ENCODE measurements around the gene CCDC150. TPM values are rescaled to one million over a fixed set of nuclear protein-coding genes. Genes with fewer than 3 reads are reported as not detected.

CCDC150 gene
- total RNA-seq, 1 experiment from 2014 or later: 19.0 TPM

GRCh38 chr2:196712867-196713266, 73.4 kb downstream of the CCDC150 start:
- TF ChIP-seq, protein P1, sequence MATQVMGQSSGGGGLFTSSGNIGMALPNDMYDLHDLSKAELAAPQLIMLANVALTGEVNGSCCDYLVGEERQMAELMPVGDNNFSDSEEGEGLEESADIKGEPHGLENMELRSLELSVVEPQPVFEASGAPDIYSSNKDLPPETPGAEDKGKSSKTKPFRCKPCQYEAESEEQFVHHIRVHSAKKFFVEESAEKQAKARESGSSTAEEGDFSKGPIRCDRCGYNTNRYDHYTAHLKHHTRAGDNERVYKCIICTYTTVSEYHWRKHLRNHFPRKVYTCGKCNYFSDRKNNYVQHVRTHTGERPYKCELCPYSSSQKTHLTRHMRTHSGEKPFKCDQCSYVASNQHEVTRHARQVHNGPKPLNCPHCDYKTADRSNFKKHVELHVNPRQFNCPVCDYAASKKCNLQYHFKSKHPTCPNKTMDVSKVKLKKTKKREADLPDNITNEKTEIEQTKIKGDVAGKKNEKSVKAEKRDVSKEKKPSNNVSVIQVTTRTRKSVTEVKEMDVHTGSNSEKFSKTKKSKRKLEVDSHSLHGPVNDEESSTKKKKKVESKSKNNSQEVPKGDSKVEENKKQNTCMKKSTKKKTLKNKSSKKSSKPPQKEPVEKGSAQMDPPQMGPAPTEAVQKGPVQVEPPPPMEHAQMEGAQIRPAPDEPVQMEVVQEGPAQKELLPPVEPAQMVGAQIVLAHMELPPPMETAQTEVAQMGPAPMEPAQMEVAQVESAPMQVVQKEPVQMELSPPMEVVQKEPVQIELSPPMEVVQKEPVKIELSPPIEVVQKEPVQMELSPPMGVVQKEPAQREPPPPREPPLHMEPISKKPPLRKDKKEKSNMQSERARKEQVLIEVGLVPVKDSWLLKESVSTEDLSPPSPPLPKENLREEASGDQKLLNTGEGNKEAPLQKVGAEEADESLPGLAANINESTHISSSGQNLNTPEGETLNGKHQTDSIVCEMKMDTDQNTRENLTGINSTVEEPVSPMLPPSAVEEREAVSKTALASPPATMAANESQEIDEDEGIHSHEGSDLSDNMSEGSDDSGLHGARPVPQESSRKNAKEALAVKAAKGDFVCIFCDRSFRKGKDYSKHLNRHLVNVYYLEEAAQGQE (IDR thresholded peaks at IDR 0.05; ENCODE audit: insufficient read depth in 1 of 2, low read depth in 2 of 2, low read length in 1 of 2): no peak
- TF ChIP-seq TCF7L2 (IDR thresholded peaks at IDR 0.05; ENCODE audit: low read depth, low read length): no peak
- TF ChIP-seq POLR2AphosphoS5 (IDR thresholded peaks at IDR 0.05; ENCODE audit: low read depth, low read length): no peak
- no peak for TF ChIP-seq CTCF (IDR thresholded peaks at IDR 0.05)
- no peak for TF ChIP-seq SIN3A (IDR thresholded peaks at IDR 0.05; ENCODE audit: borderline replicate concordance, insufficient read depth, low read depth, low read length)
- no peak for DNase-seq (ENCODE audit: low read depth, low spot score)
- intact Hi-C loops (cut with micrococcal nuclease; ENCODE audit: unreplicated experiment) (no loop called here), in situ Hi-C loops (cut with HindIII; ENCODE audit: low pct_unique_long_range_greater_than_20kb, low sequenced_read_pairs) (no loop called here)
- peaks cover 2% of the 10 kb centered on the region; the same call in 1 of the 2 replicates for H3K36me3 ChIP-seq (ENCODE audit: control insufficient read depth, insufficient read depth, low read length)
- no peak overlapping the region for H3K27ac ChIP-seq (ENCODE audit: low read length)
- ChIA-PET CTCF (no interaction called here), POLR2A (no interaction called here)
- no peaks in the 10 kb centered on the region for H3K9me3 ChIP-seq (ENCODE audit: control insufficient read depth, insufficient read depth, low read depth, low read length)
- H3K4me1 ChIP-seq (ENCODE audit: control insufficient read depth, insufficient read depth, low read length): no peaks in the 10 kb centered on the region
- no peaks in the 10 kb centered on the region for H3K27me3 ChIP-seq (ENCODE audit: control insufficient read depth, insufficient read depth, low read length)
- no peak for ATAC-seq
- BruUV-seq (replicated peaks): no TSS peak
- no peak overlapping the region for H3K4me3 ChIP-seq (ENCODE audit: low read depth in 2 of 2, low read length in 2 of 2)

- Histone ChIP-seq H3K4me1 (ENCODE audit: control insufficient read depth, insufficient read depth, low read length) (no peaks in the 10 kb centered on the region), H3K36me3 (ENCODE audit: control insufficient read depth, insufficient read depth, low read length) (no peaks in the 10 kb centered on the region; the same call in 1 of the 2 replicates), H3K27ac (ENCODE audit: low read length) (no peak overlapping the region), H3K9me3 (ENCODE audit: control insufficient read depth, insufficient read depth, low read depth, low read length) (no peaks in the 10 kb centered on the region), H3K27me3 (ENCODE audit: control insufficient read depth, insufficient read depth, low read length) (no peaks in the 10 kb centered on the region), H3K4me3 (ENCODE audit: low read depth in 2 of 2, low read length in 2 of 2) (no peak overlapping the region)
- ChIA-PET CTCF (no interaction called here), POLR2A (no interaction called here)
- BruUV-seq (replicated peaks): no TSS peak
- in situ Hi-C loops (cut with HindIII; ENCODE audit: low pct_unique_long_range_greater_than_20kb, low sequenced_read_pairs) (no loop called here), intact Hi-C loops (cut with micrococcal nuclease; ENCODE audit: unreplicated experiment) (no loop called here)
- TF ChIP-seq POLR2AphosphoS5 (IDR thresholded peaks at IDR 0.05; ENCODE audit: low read depth, low read length) (no peak), TCF7L2 (IDR thresholded peaks at IDR 0.05; ENCODE audit: low read depth, low read length) (no peak), SIN3A (IDR thresholded peaks at IDR 0.05; ENCODE audit: borderline replicate concordance, insufficient read depth, low read depth, low read length) (no peak), CTCF (IDR thresholded peaks at IDR 0.05) (no peak)
- TF ChIP-seq, protein P1 (IDR thresholded peaks at IDR 0.05; ENCODE audit: insufficient read depth in 1 of 2, low read depth in 2 of 2, low read length in 1 of 2): no peak
- DNase-seq (ENCODE audit: low read depth, low spot score) (no peak), ATAC-seq (peak; percentile 62)
Observed at GRCh38 chr2:196718419-196719109, 79.0 kb downstream of the CCDC150 start.

Data from Panc1 (cell line).